ENCODE measurements around the gene TRPV4. TPM values are rescaled to one million over a fixed set of nuclear protein-coding genes. Genes with fewer than 3 reads are reported as not detected.
A peak's percentile ranks its signal among the peaks of the same experiment; 100 is the strongest.

The TRPV4 gene
- total RNA-seq, 3 donors from 2014 or later, result 0.43 to 0.92 (median 0.48) TPM

DNA sequence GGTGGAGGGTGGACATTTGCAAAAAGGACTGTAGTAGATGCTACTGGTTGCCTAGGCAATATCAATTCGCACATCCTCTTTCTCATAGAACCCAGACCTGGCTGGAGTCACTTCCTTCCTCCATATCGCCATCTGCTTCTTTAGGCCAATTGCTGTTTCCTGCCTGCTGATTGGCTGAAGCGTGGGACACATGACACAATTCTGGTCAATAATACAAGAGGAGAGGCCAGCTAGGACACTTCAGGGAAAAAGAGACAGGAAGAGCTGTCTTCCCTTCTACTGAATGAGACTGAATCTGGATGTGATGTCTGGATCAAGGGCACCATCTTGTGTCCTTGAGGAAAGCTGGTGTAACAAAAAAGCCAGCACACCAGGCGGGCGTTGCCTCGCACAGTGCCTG, 53.8 kb downstream of the TRPV4 start:
- no peaks in the 10 kb centered on the region for H3K36me3 ChIP-seq (ENCODE audit: low read depth)
- no peak overlapping the region for H3K4me3 ChIP-seq
- ATAC-seq (no peak), DNase-seq (peak in 1 of 3 donors; percentile 20)
- intact Hi-C loops (cut with DNase I, micrococcal nuclease), result loop anchor here in 1 of 2 donors (5.0 kb wide), 1 partner anchor 182 kb away; no protein-coding TSS in a partner anchor
- no peaks in the 10 kb centered on the region for H3K4me1 ChIP-seq (ENCODE audit: low read depth)
- TF ChIP-seq, protein P1, sequence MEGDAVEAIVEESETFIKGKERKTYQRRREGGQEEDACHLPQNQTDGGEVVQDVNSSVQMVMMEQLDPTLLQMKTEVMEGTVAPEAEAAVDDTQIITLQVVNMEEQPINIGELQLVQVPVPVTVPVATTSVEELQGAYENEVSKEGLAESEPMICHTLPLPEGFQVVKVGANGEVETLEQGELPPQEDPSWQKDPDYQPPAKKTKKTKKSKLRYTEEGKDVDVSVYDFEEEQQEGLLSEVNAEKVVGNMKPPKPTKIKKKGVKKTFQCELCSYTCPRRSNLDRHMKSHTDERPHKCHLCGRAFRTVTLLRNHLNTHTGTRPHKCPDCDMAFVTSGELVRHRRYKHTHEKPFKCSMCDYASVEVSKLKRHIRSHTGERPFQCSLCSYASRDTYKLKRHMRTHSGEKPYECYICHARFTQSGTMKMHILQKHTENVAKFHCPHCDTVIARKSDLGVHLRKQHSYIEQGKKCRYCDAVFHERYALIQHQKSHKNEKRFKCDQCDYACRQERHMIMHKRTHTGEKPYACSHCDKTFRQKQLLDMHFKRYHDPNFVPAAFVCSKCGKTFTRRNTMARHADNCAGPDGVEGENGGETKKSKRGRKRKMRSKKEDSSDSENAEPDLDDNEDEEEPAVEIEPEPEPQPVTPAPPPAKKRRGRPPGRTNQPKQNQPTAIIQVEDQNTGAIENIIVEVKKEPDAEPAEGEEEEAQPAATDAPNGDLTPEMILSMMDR (IDR thresholded peaks at IDR 0.05), result no peak
- H3K9me3 ChIP-seq, result no peaks in the 10 kb centered on the region

DNA sequence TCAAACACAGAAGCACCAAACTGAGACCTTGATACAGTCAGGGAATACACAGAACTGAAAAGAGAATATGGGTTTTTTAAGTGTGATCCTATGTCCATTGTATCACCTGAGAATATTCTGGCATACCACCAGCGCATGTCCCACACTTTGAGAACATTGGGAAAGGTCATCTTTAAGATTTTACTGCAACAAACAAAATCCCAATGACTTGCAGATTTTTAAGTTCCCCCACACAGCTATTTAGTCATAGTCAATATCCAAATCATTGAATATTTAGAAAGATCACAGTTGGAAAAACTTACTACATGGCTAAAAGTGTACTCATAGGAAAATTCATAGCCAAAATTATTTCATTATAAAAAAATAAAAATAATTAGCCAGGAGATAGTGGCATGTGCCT, 54.5 kb downstream of the TRPV4 start:
- ATAC-seq (no peak), DNase-seq (no peak)
- intact Hi-C loops (cut with DNase I, micrococcal nuclease), result loop anchor here in 1 of 2 donors (5.0 kb wide), 1 partner anchor 181 kb away; no protein-coding TSS in a partner anchor
- Histone ChIP-seq H3K4me3 (no peak overlapping the region), H3K36me3 (ENCODE audit: low read depth) (no peaks in the 10 kb centered on the region), H3K4me1 (ENCODE audit: low read depth) (no peaks in the 10 kb centered on the region), H3K9me3 (no peaks in the 10 kb centered on the region)
- TF ChIP-seq, protein P1 (IDR thresholded peaks at IDR 0.05), result no peak

DNA sequence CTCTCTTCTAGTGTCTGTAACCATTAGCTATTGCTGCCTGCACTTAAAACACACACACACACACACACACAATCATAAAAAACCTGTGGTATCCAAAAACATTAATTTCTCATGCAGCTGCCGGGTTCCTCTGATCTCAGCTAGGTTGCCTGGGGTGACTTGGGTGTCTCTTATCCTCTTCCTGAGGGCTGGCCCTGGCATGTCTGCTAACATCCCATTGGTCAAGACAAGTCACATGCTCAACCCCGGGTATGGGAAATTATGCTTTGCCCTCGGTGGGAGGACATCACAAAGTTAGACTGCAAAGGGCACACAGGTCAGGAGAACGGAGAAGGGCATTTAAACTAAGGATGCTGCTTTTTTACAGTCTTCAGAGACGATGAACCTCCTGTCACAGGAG, 55.7 kb downstream of the TRPV4 start:
- TF ChIP-seq, protein P1 (IDR thresholded peaks at IDR 0.05), result no peak
- Histone ChIP-seq H3K36me3 (ENCODE audit: low read depth) (no peaks in the 10 kb centered on the region), H3K4me1 (ENCODE audit: low read depth) (peaks cover 3% of the 10 kb centered on the region), H3K4me3 (no peak overlapping the region), H3K9me3 (no peaks in the 10 kb centered on the region)
- ATAC-seq (peak; percentile 54), DNase-seq (peak in 2 of 3 donors; percentile 17 to 34)
- intact Hi-C loops (cut with DNase I, micrococcal nuclease), result loop anchor here in 1 of 2 donors (5.0 kb wide), 1 partner anchor 180 kb away; no protein-coding TSS in a partner anchor

DNA sequence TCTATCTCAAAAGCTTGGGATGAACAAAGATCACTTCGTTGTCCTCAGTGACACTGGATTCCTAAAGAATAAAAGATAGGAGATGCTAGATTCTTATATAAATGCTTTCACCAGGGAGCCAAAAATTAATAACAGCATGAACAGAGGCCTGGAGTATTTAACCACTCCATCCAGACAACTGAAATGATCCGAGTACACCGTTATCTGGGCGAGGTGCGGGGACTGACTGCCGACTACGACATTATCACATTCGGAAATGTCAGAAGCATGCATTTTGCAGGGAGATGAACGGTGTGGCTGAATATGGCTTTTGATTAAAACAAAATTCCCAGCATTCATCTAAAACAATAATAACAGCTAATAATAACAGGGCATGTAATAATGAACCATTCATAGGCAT, 56.6 kb downstream of the TRPV4 start:
- DNase-seq (no peak), ATAC-seq (no peak)
- intact Hi-C loops (cut with DNase I, micrococcal nuclease), result loop anchor here in 1 of 2 donors (5.0 kb wide), 1 partner anchor 179 kb away; no protein-coding TSS in a partner anchor
- TF ChIP-seq, protein P1 (IDR thresholded peaks at IDR 0.05), result no peak
- H3K9me3 ChIP-seq, result no peaks in the 10 kb centered on the region
- no peaks in the 10 kb centered on the region for H3K36me3 ChIP-seq (ENCODE audit: low read depth)
- H3K4me1 ChIP-seq (ENCODE audit: low read depth), result peaks cover 3% of the 10 kb centered on the region
- no peak overlapping the region for H3K4me3 ChIP-seq

DNA sequence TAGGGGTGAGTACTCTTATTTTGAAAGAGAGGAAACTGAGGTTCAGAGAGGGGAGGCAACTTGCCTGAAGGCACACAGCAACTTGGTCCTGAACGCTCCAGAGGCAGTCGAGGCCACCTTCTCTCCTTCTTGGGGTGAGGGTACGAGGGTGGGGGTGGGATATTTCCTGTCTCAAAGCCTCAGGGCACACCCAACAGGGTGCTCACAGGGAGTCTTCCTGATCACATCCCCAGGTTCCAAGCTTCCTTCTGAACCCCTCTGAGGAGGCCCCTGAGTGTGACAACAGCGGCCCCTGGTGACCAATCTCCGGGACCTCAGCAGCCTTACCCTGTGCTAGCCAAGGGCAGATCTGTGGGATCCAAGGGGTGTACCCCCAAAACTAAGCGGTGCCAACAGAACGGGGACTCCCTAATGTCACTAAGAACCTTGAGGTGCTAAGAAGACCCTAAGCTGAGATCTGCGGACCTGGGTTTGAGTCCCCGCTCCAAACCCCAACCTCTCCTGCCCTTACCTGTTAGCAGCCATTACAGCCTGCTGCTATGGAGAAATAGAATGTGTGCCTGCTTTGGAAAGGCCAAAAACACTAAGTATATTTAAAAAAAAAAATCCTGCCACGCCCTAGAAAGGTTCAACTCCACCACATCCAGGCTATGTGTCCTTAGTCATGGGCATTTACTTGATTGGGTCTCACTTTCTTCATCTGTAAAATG, 57.9 kb downstream of the TRPV4 start:
- intact Hi-C loops (cut with DNase I, micrococcal nuclease), result loop anchor here in 1 of 2 donors (5.0 kb wide), 1 partner anchor 178 kb away; no protein-coding TSS in a partner anchor
- ATAC-seq (peak; percentile 82), DNase-seq (peak; percentile 65 to 84 (median 84))
- Histone ChIP-seq H3K4me3 (no peak overlapping the region), H3K4me1 (ENCODE audit: low read depth) (peaks cover 3% of the 10 kb centered on the region), H3K9me3 (no peaks in the 10 kb centered on the region), H3K36me3 (ENCODE audit: low read depth) (no peaks in the 10 kb centered on the region)
- TF ChIP-seq, protein P1 (IDR thresholded peaks at IDR 0.05), result peak; percentile 69

All from mucosa of descending colon (tissue), 3 donors.